IMR-90 (cell line): ENCODE data around the gene HEATR5A.

Experiments used
- BHLHE40 ChIP-seq: fragments of 150-350 bp; IDR thresholded peaks from 2 replicates; pipeline ENCODE4 v1.6.1; 2016; ENCODE audit warnings: mild to moderate bottlenecking, low read depth, low read length
- CHD1 ChIP-seq: IDR thresholded peaks from 2 replicates; pipeline ENCODE4 v1.6.1; 2012; ENCODE audit warnings: low read depth, low read length, improper control_type of control experiment
- FOS ChIP-seq: fragments of 150-350 bp; IDR thresholded peaks from 2 replicates; pipeline ENCODE4 v1.6.1; 2016; ENCODE audit warnings: low read depth, low read length
- MAFK ChIP-seq: IDR thresholded peaks from 2 replicates; pipeline ENCODE4 v1.6.1; 2012; ENCODE audit warnings: low read depth, low read length, improper control_type of control experiment
- NFE2L2 ChIP-seq: fragments of 150-350 bp; IDR thresholded peaks from 2 replicates; pipeline ENCODE4 v1.6.1; 2016; ENCODE audit warnings: low read depth, mild to moderate bottlenecking, low read length
- POLR2A ChIP-seq: IDR thresholded peaks from 2 replicates; pipeline ENCODE4 v1.6.1; 2012; ENCODE audit warnings: mild to moderate bottlenecking, low read depth, low read length
- RAD21 ChIP-seq: IDR thresholded peaks from 2 replicates; pipeline ENCODE4 v1.6.1; 2012; ENCODE audit warnings: low read length, improper control_type of control experiment
- RFX5 ChIP-seq: IDR thresholded peaks from 2 replicates; pipeline ENCODE4 v1.8.0; 2012; ENCODE audit warnings: low read depth, mild to moderate bottlenecking, low read length, moderate library complexity
- SMC3 ChIP-seq: fragments of 150-350 bp; IDR thresholded peaks from 2 replicates; pipeline ENCODE4 v1.6.1; 2016; ENCODE audit warnings: low read depth, mild to moderate bottlenecking, antibody characterized with exemption, low read length, moderate library complexity
- TF ChIP-seq, protein P1 (sequence below): conservative IDR thresholded peaks from 2 replicates; pipeline ENCODE4 v1.5.1; 2012; ENCODE audit warnings: mild to moderate bottlenecking, low read depth, low read length, improper control_type of control experiment
- TF ChIP-seq, protein P2 (sequence below): fragments of 150-350 bp; IDR thresholded peaks from 2 replicates; pipeline ENCODE4 v1.6.1; 2016; ENCODE audit warnings: low read depth, mild to moderate bottlenecking, low read length, moderate library complexity, borderline replicate concordance
- TF ChIP-seq, protein P3 (sequence below): fragments of 150-350 bp; IDR thresholded peaks from 2 replicates; pipeline ENCODE4 v1.6.1; 2017; ENCODE audit warnings: mild to moderate bottlenecking, antibody characterized with exemption, low read length, low read depth

DNA sequence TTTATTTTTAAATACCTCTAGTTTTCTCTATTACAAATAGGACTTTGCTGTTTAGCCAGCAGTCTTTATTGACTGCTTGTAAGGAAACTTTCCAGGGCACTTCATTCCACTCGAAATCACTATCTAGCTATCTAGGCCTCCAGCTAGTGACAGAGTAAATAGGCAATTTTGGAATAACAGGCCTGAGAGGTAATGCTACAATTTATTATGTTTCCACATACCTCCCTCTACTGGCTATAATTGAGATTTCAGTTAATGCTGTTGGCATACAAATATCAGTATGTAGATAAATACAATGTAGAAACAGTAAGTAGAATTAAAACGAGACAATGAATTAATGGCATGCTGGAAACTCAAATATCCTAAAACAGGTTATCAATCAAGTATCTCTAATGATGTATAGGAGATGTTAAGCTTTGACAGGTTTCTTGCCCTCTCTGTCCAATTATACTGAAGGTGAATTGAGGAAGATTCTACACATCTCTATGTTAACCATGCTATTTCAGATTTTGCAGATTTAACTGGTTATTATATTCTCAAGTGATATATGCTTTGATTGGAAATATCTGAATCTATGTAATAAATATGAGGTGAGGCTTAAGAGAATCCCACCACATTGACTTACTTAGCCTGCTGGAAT, 29.7 kb upstream of the HEATR5A start:
- TF ChIP-seq, protein P1, sequence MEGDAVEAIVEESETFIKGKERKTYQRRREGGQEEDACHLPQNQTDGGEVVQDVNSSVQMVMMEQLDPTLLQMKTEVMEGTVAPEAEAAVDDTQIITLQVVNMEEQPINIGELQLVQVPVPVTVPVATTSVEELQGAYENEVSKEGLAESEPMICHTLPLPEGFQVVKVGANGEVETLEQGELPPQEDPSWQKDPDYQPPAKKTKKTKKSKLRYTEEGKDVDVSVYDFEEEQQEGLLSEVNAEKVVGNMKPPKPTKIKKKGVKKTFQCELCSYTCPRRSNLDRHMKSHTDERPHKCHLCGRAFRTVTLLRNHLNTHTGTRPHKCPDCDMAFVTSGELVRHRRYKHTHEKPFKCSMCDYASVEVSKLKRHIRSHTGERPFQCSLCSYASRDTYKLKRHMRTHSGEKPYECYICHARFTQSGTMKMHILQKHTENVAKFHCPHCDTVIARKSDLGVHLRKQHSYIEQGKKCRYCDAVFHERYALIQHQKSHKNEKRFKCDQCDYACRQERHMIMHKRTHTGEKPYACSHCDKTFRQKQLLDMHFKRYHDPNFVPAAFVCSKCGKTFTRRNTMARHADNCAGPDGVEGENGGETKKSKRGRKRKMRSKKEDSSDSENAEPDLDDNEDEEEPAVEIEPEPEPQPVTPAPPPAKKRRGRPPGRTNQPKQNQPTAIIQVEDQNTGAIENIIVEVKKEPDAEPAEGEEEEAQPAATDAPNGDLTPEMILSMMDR: peak; percentile 61
- no peak for TF ChIP-seq RFX5
- TF ChIP-seq POLR2A: no peak
- TF ChIP-seq SMC3: peak; percentile 42; the same call in 1 of the 2 replicates
- TF ChIP-seq, protein P2, sequence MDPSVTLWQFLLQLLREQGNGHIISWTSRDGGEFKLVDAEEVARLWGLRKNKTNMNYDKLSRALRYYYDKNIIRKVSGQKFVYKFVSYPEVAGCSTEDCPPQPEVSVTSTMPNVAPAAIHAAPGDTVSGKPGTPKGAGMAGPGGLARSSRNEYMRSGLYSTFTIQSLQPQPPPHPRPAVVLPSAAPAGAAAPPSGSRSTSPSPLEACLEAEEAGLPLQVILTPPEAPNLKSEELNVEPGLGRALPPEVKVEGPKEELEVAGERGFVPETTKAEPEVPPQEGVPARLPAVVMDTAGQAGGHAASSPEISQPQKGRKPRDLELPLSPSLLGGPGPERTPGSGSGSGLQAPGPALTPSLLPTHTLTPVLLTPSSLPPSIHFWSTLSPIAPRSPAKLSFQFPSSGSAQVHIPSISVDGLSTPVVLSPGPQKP: no peak
- no peak for TF ChIP-seq BHLHE40
- TF ChIP-seq, protein P3, sequence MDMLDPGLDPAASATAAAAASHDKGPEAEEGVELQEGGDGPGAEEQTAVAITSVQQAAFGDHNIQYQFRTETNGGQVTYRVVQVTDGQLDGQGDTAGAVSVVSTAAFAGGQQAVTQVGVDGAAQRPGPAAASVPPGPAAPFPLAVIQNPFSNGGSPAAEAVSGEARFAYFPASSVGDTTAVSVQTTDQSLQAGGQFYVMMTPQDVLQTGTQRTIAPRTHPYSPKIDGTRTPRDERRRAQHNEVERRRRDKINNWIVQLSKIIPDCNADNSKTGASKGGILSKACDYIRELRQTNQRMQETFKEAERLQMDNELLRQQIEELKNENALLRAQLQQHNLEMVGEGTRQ: no peak
- TF ChIP-seq CHD1: no peak
- no peak for TF ChIP-seq FOS
- TF ChIP-seq MAFK: no peak
- TF ChIP-seq RAD21: peak; percentile 61
- TF ChIP-seq NFE2L2: no peak
